ENCODE measurements around the gene BMPR1A. TPM values are rescaled to one million over a fixed set of nuclear protein-coding genes. Genes with fewer than 3 reads are reported as not detected.
A peak's percentile ranks its signal among the peaks of the same experiment; 100 is the strongest.

BMPR1A gene
- total and polyA plus RNA-seq, 2 of the 13 experiments (the other 11 are each of a cell fraction or from before 2014, with no cell fraction given), result 17.8 to 44.2 TPM

DNA sequence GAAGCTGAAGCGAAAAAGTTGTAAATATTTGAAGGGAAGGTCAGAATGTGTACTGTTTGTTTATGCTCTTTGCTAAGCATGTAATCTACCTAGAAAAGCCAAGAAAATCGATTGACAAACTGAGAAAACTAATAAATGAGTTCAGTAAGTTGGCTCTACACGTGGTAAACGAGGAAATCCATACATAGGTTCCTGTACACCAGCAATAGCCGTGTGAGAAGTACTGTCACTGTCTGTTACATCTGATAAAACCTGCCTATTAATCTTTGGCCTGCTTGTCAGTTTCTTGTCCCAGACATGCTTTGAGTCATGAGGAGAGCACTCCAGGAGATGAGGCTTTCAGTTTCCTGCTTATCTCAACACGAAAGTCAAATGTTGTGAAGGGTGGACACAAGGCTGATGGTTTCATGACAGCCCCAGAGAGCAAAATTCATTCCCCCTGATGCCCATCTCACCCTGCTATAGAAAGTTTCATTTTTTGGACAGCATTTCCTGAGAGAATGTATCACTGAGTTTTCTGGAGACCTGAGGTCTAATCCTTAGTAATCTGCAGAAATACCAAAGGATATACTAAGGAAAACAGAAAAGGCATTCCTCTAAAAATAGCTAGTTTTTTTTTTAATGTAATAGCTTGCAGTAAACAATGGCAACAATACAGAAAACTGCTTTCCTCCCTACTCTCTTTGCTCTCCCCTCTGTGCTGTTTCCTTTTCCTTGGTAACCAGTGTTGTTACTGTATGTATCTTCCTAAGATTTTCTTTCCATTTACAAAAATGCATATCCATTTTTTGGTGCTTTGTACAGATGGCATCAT is 18.8 kb downstream of the BMPR1A start (continued):
- TF ChIP-seq, protein P1, sequence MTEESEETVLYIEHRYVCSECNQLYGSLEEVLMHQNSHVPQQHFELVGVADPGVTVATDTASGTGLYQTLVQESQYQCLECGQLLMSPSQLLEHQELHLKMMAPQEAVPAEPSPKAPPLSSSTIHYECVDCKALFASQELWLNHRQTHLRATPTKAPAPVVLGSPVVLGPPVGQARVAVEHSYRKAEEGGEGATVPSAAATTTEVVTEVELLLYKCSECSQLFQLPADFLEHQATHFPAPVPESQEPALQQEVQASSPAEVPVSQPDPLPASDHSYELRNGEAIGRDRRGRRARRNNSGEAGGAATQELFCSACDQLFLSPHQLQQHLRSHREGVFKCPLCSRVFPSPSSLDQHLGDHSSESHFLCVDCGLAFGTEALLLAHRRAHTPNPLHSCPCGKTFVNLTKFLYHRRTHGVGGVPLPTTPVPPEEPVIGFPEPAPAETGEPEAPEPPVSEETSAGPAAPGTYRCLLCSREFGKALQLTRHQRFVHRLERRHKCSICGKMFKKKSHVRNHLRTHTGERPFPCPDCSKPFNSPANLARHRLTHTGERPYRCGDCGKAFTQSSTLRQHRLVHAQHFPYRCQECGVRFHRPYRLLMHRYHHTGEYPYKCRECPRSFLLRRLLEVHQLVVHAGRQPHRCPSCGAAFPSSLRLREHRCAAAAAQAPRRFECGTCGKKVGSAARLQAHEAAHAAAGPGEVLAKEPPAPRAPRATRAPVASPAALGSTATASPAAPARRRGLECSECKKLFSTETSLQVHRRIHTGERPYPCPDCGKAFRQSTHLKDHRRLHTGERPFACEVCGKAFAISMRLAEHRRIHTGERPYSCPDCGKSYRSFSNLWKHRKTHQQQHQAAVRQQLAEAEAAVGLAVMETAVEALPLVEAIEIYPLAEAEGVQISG (CRISPR knock-in tag; IDR thresholded peaks at IDR 0.05), result no peak
- TF ChIP-seq, protein P2, sequence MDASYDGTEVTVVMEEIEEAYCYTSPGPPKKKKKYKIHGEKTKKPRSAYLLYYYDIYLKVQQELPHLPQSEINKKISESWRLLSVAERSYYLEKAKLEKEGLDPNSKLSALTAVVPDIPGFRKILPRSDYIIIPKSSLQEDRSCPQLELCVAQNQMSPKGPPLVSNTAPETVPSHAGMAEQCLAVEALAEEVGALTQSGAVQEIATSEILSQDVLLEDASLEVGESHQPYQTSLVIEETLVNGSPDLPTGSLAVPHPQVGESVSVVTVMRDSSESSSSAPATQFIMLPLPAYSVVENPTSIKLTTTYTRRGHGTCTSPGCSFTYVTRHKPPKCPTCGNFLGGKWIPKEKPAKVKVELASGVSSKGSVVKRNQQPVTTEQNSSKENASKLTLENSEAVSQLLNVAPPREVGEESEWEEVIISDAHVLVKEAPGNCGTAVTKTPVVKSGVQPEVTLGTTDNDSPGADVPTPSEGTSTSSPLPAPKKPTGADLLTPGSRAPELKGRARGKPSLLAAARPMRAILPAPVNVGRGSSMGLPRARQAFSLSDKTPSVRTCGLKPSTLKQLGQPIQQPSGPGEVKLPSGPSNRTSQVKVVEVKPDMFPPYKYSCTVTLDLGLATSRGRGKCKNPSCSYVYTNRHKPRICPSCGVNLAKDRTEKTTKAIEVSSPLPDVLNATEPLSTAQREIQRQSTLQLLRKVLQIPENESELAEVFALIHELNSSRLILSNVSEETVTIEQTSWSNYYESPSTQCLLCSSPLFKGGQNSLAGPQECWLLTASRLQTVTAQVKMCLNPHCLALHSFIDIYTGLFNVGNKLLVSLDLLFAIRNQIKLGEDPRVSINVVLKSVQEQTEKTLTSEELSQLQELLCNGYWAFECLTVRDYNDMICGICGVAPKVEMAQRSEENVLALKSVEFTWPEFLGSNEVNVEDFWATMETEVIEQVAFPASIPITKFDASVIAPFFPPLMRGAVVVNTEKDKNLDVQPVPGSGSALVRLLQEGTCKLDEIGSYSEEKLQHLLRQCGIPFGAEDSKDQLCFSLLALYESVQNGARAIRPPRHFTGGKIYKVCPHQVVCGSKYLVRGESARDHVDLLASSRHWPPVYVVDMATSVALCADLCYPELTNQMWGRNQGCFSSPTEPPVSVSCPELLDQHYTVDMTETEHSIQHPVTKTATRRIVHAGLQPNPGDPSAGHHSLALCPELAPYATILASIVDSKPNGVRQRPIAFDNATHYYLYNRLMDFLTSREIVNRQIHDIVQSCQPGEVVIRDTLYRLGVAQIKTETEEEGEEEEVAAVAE (CRISPR knock-in tag; IDR thresholded peaks at IDR 0.05; ENCODE audit: borderline replicate concordance), result 0 out of 2 replicates have a peak, but pooled peaks have one; percentile 24
- 0 out of 2 replicates have a peak, but pooled peaks have one; percentile 46 for TF ChIP-seq ZNF570 (CRISPR knock-in tag; IDR thresholded peaks at IDR 0.05; ENCODE audit: borderline replicate concordance)
- TF ChIP-seq CBX5 (CRISPR knock-in tag; IDR thresholded peaks at IDR 0.05; ENCODE audit: borderline replicate concordance), result no peak
- peak; percentile 87 for TF ChIP-seq RXRB (CRISPR knock-in tag; IDR thresholded peaks at IDR 0.05; ENCODE audit: borderline replicate concordance)
- no peak for TF ChIP-seq U2AF2 (IDR thresholded peaks at IDR 0.05; ENCODE audit: low read depth, low read length)
- TF ChIP-seq FIP1L1 (IDR thresholded peaks at IDR 0.05; ENCODE audit: borderline replicate concordance, insufficient read depth, low read depth, low read length), result no peak
- TF ChIP-seq, protein P3, sequence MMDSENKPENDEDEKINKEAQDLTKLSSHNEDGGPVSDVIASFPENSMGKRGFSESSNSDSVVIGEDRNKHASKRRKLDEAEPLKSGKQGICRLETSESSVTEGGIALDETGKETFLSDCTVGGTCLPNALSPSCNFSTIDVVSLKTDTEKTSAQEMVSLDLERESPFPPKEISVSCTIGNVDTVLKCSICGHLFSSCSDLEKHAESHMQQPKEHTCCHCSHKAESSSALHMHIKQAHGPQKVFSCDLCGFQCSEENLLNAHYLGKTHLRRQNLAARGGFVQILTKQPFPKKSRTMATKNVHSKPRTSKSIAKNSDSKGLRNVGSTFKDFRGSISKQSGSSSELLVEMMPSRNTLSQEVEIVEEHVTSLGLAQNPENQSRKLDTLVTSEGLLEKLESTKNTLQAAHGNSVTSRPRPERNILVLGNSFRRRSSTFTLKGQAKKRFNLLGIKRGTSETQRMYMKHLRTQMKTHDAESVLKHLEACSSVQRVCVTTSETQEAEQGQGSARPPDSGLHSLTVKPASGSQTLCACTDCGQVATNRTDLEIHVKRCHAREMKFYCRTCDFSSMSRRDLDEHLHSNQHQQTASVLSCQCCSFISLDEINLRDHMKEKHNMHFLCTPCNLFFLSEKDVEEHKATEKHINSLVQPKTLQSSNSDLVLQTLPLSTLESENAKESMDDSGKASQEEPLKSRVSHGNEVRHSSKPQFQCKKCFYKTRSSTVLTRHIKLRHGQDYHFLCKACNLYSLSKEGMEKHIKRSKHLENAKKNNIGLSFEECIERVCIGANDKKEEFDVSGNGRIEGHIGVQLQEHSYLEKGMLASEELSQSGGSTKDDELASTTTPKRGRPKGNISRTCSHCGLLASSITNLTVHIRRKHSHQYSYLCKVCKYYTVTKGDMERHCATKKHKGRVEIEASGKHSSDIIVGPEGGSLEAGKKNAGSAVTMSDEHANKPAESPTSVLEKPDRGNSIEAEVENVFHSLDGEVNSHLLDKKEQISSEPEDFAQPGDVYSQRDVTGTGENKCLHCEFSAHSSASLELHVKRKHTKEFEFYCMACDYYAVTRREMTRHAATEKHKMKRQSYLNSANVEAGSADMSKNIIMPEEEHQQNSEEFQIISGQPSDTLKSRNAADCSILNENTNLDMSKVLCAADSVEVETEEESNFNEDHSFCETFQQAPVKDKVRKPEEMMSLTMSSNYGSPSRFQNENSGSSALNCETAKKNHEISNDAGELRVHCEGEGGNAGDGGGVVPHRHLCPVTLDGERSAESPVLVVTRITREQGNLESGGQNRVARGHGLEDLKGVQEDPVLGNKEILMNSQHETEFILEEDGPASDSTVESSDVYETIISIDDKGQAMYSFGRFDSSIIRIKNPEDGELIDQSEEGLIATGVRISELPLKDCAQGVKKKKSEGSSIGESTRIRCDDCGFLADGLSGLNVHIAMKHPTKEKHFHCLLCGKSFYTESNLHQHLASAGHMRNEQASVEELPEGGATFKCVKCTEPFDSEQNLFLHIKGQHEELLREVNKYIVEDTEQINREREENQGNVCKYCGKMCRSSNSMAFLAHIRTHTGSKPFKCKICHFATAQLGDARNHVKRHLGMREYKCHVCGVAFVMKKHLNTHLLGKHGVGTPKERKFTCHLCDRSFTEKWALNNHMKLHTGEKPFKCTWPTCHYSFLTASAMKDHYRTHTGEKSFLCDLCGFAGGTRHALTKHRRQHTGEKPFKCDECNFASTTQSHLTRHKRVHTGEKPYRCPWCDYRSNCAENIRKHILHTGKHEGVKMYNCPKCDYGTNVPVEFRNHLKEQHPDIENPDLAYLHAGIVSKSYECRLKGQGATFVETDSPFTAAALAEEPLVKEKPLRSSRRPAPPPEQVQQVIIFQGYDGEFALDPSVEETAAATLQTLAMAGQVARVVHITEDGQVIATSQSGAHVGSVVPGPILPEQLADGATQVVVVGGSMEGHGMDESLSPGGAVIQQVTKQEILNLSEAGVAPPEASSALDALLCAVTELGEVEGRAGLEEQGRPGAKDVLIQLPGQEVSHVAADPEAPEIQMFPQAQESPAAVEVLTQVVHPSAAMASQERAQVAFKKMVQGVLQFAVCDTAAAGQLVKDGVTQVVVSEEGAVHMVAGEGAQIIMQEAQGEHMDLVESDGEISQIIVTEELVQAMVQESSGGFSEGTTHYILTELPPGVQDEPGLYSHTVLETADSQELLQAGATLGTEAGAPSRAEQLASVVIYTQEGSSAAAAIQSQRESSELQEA (CRISPR knock-in tag; IDR thresholded peaks at IDR 0.05; ENCODE audit: not compliant biosample characterization), result no peak
- TF ChIP-seq ZNF772 (CRISPR knock-in tag; IDR thresholded peaks at IDR 0.05), result peak; percentile 81
- TF ChIP-seq ZNF230 (CRISPR knock-in tag; IDR thresholded peaks at IDR 0.05), result 0 out of 2 replicates have a peak, but pooled peaks have one; percentile 59
- no peak for TF ChIP-seq KDM5A (IDR thresholded peaks at IDR 0.05; ENCODE audit: borderline replicate concordance, low read length)
- TF ChIP-seq KDM3A (CRISPR knock-in tag; IDR thresholded peaks at IDR 0.05; ENCODE audit: low read depth), result no peak; the same call in 1 of the 2 replicates

Data from HepG2 (cell line).